22Rv1 (cell line): ENCODE results near the gene ALPP.

ENCODE experiments used
- H3K27ac ChIP-seq: fragments of 450-650 bp; 2 replicates; pipeline ENCODE4 v1.5.1; 2017
- ZFX ChIP-seq: fragments of 450-650 bp; IDR thresholded peaks from 2 replicates; pipeline ENCODE4 v1.6.1; 2017; ENCODE audit warnings: antibody characterized with exemption, borderline replicate concordance
- TF ChIP-seq, protein P1 (sequence below): fragments of 450-650 bp; IDR thresholded peaks from 2 replicates; pipeline ENCODE4 v1.5.1; 2017; ENCODE audit warnings: mild to moderate bottlenecking

The ALPP gene

GRCh38 chr2:232415138-232415690, 36.7 kb downstream of the ALPP start:
- TF ChIP-seq, protein P1, sequence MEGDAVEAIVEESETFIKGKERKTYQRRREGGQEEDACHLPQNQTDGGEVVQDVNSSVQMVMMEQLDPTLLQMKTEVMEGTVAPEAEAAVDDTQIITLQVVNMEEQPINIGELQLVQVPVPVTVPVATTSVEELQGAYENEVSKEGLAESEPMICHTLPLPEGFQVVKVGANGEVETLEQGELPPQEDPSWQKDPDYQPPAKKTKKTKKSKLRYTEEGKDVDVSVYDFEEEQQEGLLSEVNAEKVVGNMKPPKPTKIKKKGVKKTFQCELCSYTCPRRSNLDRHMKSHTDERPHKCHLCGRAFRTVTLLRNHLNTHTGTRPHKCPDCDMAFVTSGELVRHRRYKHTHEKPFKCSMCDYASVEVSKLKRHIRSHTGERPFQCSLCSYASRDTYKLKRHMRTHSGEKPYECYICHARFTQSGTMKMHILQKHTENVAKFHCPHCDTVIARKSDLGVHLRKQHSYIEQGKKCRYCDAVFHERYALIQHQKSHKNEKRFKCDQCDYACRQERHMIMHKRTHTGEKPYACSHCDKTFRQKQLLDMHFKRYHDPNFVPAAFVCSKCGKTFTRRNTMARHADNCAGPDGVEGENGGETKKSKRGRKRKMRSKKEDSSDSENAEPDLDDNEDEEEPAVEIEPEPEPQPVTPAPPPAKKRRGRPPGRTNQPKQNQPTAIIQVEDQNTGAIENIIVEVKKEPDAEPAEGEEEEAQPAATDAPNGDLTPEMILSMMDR = no peak
- TF ChIP-seq ZFX = no peak
- no peak overlapping the region for H3K27ac ChIP-seq

DNA sequence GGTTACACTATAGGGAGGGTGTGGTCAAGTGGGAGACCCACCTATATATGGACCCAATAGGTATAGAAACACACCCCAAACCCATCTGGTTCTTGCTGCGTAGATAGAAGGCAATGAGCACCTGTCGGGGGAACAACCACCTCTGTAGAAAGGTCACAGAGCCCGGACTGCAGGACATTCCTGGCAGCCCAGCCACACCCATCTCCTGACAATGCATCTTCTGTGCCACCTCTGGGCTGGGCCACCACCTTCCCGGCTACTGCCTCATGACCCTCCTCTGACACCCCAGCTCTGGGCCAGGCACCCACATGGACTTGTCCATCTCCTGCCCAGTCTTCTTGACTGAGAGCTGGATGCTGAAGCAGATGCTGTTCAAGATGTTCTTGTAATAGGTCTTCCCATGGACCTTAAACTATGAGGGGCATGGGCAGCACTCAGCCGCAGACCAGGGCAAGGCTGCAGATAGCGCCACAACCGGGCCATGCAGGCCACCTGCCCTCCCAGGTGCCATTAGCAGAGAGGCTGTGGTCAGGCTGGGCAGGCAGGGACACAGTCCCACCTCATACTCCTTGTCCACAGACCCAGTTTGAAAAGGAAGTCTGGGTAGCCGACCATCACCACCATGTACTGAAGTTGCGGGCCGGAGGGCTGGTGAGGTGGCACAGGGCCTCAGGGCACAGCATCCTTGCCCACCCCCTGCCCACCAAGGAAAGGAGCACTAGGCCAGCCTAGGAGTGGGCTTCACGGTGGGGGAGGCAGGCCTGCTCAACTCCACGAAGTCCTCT, 37.4 kb downstream of the ALPP start:
- no peak overlapping the region for H3K27ac ChIP-seq
- TF ChIP-seq, protein P1 = no peak
- no peak for TF ChIP-seq ZFX

DNA sequence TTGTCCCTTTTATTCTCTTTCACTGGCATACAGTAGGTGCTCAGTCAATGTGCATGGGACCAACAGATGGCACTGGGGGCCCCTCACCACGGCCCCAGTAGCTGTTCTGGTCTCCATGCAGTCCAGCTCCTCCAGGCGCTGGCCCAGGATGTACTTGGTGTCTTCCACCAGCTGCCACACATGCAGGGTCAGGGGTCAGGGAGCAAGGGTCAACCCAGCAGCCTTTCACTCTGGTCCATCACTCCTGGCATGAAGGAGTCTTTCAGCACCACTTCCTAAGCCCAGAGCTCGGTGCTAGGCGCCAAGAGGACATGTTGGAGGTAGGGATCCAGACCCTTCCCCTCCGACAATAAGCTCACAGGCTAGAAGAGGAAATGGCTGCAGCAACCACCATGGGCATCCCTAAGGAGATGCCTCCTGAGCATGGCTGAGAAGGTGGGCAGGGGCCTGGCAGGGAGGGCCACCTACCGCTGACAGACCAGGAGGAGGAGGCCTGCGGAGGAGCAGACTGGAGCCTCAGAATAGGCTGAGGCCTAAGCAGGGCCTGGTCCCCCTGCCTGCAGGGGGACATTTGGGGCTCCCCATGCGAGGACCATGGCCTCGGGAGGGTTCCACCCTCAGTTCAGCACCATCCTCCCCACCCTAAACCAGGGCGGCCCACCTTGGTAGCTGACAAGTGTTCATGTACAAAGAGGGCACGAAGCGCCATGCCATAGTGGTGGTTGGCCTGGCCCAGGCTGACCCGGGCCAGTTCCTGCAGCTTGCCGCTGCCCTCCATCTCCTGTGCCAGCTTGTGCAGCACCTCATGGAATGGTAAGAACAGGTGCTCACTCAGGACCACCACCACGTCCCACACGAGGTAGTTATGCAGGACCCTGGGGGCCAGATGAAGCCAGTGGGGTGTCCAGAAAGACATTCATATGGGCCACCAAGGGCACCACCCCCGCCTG, 38.2 kb downstream of the ALPP start:
- H3K27ac ChIP-seq = no peak overlapping the region
- no peak for TF ChIP-seq ZFX
- TF ChIP-seq, protein P1 = no peak

DNA sequence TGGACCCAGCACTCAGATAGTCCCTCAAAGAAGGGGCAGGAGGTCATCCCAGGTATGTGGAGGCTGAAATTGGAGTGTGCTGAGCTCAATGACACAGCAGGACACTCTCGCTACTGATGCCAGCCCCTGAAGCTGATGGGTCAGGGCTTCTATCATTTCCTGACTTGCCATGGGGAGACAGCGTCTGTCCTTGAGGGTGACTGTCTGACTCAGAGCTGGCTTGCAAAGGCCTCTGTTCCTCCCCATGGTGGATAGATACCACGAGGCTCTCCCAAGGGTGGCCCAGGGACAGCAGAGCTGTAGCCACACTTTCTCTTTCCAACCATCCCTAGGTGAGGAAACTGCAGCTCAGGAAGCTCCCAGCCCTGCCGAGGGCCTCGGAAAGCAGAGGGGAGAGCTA, 38.9 kb downstream of the ALPP start:
- H3K27ac ChIP-seq = no peak overlapping the region
- TF ChIP-seq ZFX = no peak
- TF ChIP-seq, protein P1 = no peak

- no peak for TF ChIP-seq ZFX
- TF ChIP-seq, protein P1 = no peak
- no peak overlapping the region for H3K27ac ChIP-seq
Observed at GRCh38 chr2:232418056-232418455, 39.5 kb downstream of the ALPP start.

DNA sequence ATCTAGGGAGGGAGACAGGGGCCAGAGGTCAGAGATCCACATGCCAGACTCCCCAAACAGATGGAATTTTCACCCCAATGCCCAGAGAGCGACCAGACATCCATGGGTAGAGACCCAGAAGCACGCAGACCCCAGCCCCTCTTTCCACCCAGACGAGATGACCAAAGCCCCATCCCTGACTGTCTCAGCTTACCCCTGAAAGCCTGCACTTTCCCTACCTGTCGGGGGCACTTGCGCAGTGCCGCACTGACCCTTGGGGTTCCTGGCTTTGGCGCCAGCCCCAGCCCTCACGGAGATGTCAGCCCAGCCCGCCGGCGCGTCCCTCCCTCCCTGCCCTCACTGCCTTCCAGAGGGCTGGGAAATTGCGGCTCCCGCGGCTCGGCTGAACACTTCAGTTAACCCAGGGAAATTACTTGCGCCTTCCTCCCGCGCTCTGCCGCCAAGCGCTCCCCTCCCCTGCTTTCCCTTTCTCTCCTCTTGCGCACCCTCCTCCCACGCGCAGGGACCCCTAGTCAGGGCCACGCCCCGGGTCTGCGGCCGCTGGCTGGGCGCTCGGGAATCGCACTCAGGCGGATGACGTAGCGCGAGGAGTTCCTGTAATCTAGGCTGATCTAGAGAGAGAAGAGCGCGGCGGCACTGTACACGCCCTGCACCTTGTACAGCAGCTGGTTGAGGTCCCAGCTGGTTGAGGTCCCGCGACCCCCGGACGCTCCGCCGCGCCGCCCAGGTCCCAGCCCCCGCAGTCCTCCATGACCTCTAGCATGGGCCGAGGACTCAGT, 40.1 kb downstream of the ALPP start:
- no peak overlapping the region for H3K27ac ChIP-seq
- TF ChIP-seq, protein P1 = no peak
- TF ChIP-seq ZFX = no peak
